MM.1S (cell line): Measurements from ENCODE around the gene PIP4K2A.

ENCODE experiments used
- DNase-seq: peaks from one replicate; pipeline ENCODE4 v3.0.0-alpha.2; 2015
- H2AFZ ChIP-seq: fragments of 300-600 bp; sonication (generic); 2 replicates; pipeline ENCODE4 v1.6.0; 2016; ENCODE audit warnings: antibody characterized with exemption, low read length
- H3F3A ChIP-seq: fragments of 300-600 bp; sonication (generic); 2 replicates; pipeline ENCODE4 v1.6.1; 2016; ENCODE audit warnings: mild to moderate bottlenecking, antibody characterized with exemption, low read length, moderate library complexity, mixed read lengths; ENCODE audit not compliant: insufficient read depth
- H3K27ac ChIP-seq: fragments of 300-600 bp; sonication (generic); 2 replicates; pipeline ENCODE4 v1.5.1; 2016; ENCODE audit warnings: mild to moderate bottlenecking, low read length
- H3K27me3 ChIP-seq: fragments of 300-600 bp; sonication (generic); replicated peaks from 2 replicates; pipeline ENCODE4 v1.6.0; 2016; ENCODE audit warnings: low read length; ENCODE audit not compliant: insufficient read depth
- H3K36me3 ChIP-seq: fragments of 300-600 bp; sonication (generic); replicated peaks from 2 replicates; pipeline ENCODE4 v1.6.1; 2016; ENCODE audit warnings: mild to moderate bottlenecking, low read length, mixed read lengths; ENCODE audit not compliant: insufficient read depth
- H3K4me1 ChIP-seq: fragments of 300-600 bp; sonication (generic); 2 replicates; pipeline ENCODE4 v1.6.1; 2016; ENCODE audit warnings: low read length, mixed read lengths
- H3K4me2 ChIP-seq: fragments of 300-600 bp; sonication (generic); 2 replicates; pipeline ENCODE4 v1.6.0; 2016; ENCODE audit warnings: low read depth, low read length
- H3K4me3 ChIP-seq: fragments of 300-600 bp; sonication (generic); 2 replicates; pipeline ENCODE4 v1.5.1; 2016; ENCODE audit warnings: low read length, mixed read lengths
- H3K79me2 ChIP-seq: fragments of 300-600 bp; sonication (generic); 2 replicates; pipeline ENCODE4 v1.6.1; 2016; ENCODE audit warnings: mixed run types, low read length, mixed read lengths
- H3K9ac ChIP-seq: fragments of 300-600 bp; sonication (generic); 2 replicates; pipeline ENCODE4 v1.6.1; 2016; ENCODE audit warnings: low read length, mixed read lengths
- H3K9me2 ChIP-seq: fragments of 300-600 bp; sonication (generic); replicated peaks from 2 replicates; pipeline ENCODE4 v1.6.1; 2016; ENCODE audit warnings: mild to moderate bottlenecking, low read length, mixed read lengths; ENCODE audit not compliant: insufficient read depth
- H3K9me3 ChIP-seq: fragments of 300-600 bp; sonication (generic); replicated peaks from 2 replicates; pipeline ENCODE4 v1.6.1; 2016; ENCODE audit warnings: mild to moderate bottlenecking, low read length, mixed read lengths; ENCODE audit not compliant: insufficient read depth
- H4K20me1 ChIP-seq: fragments of 300-600 bp; sonication (generic); 2 replicates; pipeline ENCODE4 v1.6.1; 2016; ENCODE audit warnings: mild to moderate bottlenecking, low read length, moderate library complexity, mixed read lengths; ENCODE audit not compliant: insufficient read depth
- EZH2 ChIP-seq: fragments of 300-600 bp; sonication (generic); optimal IDR thresholded peaks from 2 replicates; pipeline ENCODE3; 2017; ENCODE audit warnings: low read depth, mild to moderate bottlenecking, antibody characterized with exemption, low read length, mixed read lengths
- EZH2phosphoT487 ChIP-seq: fragments of 300-600 bp; sonication (generic); IDR thresholded peaks from 2 replicates; pipeline ENCODE4 v1.6.1; 2018; ENCODE audit warnings: antibody characterized with exemption, low read length
- TF ChIP-seq, protein P1 (sequence below): fragments of 300-600 bp; sonication (generic); IDR thresholded peaks from 2 replicates; pipeline ENCODE4 v1.5.1; 2016; ENCODE audit warnings: antibody characterized with exemption, low read length, mixed read lengths

PIP4K2A gene

DNA sequence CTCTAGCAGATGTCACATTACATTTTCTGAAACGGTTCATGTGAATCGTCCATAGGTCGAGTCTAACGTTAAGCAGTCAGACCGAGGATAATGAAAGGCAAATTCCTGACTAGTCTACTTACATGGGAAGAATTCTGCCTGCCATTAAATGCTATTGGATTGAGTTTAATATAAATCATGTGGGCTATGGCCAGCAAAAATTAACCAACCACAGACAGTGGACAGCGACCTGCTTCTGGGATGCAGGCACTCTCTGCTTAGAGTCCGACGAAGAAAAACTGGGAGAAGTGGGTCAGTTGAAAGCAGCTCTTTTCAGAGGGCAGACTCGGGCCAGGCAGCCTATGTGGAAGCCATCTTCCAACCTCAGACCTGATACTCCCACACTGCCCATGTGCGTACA, 16.6 kb downstream of the PIP4K2A start:
- H4K20me1 ChIP-seq = no peaks in the 10 kb centered on the region

DNA sequence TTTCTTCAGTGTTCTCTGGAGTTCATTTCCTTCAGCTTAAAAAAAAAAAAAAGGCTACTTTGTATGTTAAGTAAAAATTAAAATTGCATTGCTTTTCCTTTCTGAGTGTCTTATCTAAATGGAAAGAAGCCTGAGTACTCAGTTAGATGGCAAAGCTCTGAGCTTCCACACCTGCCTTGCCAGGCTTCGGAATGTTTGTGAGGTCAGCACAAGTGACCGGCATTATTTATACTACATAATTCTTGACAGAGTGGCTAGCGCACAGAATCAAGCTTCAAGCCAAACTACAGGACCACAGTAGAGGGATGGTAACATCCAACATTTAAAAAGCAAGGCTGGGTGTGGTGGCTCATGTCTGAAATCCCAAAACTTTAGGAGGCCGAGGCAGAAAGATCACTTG, 17.3 kb downstream of the PIP4K2A start:
- Histone ChIP-seq H3K9me3 (no peaks in the 10 kb centered on the region), H3K9ac (no peak overlapping the region), H4K20me1 (no peaks in the 10 kb centered on the region), H3K27ac (no peak overlapping the region), H3F3A (no peaks in the 10 kb centered on the region), H3K27me3 (no peaks in the 10 kb centered on the region), H2AFZ (no peak overlapping the region), H3K4me1 (peaks cover 12% of the 10 kb centered on the region), H3K4me2 (no peak overlapping the region), H3K79me2 (peaks cover 98% of the 10 kb centered on the region), H3K4me3 (no peak overlapping the region), H3K36me3 (no peaks in the 10 kb centered on the region), H3K9me2 (no peaks in the 10 kb centered on the region)
- TF ChIP-seq, protein P1, sequence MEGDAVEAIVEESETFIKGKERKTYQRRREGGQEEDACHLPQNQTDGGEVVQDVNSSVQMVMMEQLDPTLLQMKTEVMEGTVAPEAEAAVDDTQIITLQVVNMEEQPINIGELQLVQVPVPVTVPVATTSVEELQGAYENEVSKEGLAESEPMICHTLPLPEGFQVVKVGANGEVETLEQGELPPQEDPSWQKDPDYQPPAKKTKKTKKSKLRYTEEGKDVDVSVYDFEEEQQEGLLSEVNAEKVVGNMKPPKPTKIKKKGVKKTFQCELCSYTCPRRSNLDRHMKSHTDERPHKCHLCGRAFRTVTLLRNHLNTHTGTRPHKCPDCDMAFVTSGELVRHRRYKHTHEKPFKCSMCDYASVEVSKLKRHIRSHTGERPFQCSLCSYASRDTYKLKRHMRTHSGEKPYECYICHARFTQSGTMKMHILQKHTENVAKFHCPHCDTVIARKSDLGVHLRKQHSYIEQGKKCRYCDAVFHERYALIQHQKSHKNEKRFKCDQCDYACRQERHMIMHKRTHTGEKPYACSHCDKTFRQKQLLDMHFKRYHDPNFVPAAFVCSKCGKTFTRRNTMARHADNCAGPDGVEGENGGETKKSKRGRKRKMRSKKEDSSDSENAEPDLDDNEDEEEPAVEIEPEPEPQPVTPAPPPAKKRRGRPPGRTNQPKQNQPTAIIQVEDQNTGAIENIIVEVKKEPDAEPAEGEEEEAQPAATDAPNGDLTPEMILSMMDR = no peak
- TF ChIP-seq EZH2phosphoT487 = no peak
- no peak for DNase-seq

More for the DNA sequence above, 16.6 kb downstream of the PIP4K2A start:
- Histone ChIP-seq H3K36me3 (no peaks in the 10 kb centered on the region), H3K27ac (no peak overlapping the region), H3K9me3 (no peaks in the 10 kb centered on the region), H3K79me2 (peaks cover 98% of the 10 kb centered on the region), H2AFZ (no peak overlapping the region), H3K4me2 (no peak overlapping the region), H3K4me3 (no peak overlapping the region), H3K9ac (no peak overlapping the region), H3K9me2 (no peaks in the 10 kb centered on the region), H3F3A (no peaks in the 10 kb centered on the region), H3K4me1 (peaks cover 16% of the 10 kb centered on the region), H3K27me3 (no peaks in the 10 kb centered on the region)
- TF ChIP-seq, protein P1 = no peak
- TF ChIP-seq EZH2 (no peak), EZH2phosphoT487 (no peak)
- DNase-seq = no peak

DNA sequence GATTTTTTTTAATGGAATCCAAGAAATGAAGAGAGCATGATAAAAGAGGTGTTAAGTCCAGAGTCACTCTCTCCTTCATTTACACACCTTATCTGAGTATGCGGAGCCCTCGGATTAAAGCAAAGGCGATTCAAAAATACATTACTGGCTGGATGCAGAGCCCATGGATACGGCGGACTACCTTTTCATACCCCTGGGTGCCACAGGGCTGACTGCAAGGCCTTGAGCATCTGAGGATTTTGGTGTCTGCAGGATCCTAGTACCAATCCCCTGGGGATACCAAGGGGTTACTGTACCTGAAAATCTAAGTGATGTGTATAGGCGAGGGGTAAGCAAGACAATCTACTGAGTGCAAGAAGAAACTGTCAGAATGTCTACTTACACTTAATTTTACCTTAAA, 20.5 kb downstream of the PIP4K2A start:
- TF ChIP-seq, protein P1 = no peak
- TF ChIP-seq EZH2phosphoT487 (no peak), EZH2 (no peak)
- no peaks in the 10 kb centered on the region for H4K20me1 ChIP-seq
- H3K4me1 ChIP-seq = no peaks in the 10 kb centered on the region
- H3K9me2 ChIP-seq = no peaks in the 10 kb centered on the region
- no peak for DNase-seq
- H3K4me2 ChIP-seq = no peak overlapping the region
- H3K9ac ChIP-seq = no peak overlapping the region
- H3K27ac ChIP-seq = no peak overlapping the region
- no peaks in the 10 kb centered on the region for H3F3A ChIP-seq
- no peaks in the 10 kb centered on the region for H3K9me3 ChIP-seq
- H2AFZ ChIP-seq = no peak overlapping the region
- H3K27me3 ChIP-seq = no peaks in the 10 kb centered on the region
- H3K4me3 ChIP-seq = no peak overlapping the region
- H3K79me2 ChIP-seq = peaks cover 93% of the 10 kb centered on the region
- H3K36me3 ChIP-seq = no peaks in the 10 kb centered on the region
